Neuron (in vitro differentiated cells): ENCODE data around the gene FTH1.
"Not testable (repeated sequence)": the region's sequence is repeated elsewhere in the genome, so short reads cannot be mapped to it uniquely, and the experiment has no call there.

Source experiments
- H2AFZ ChIP-seq: one replicate; pipeline ENCODE4 v1.6.1; 2013; ENCODE audit warnings: low read depth, mild to moderate bottlenecking, inconsistent platforms, low read length, moderate library complexity
- H3K27me3 ChIP-seq: one replicate; pipeline ENCODE4 v1.6.1; 2013; ENCODE audit warnings: low read length; ENCODE audit not compliant: insufficient read depth
- H3K36me3 ChIP-seq: one replicate; pipeline ENCODE4 v1.6.1; 2013; ENCODE audit warnings: low read length; ENCODE audit not compliant: insufficient read depth
- H3K4me1 ChIP-seq: one replicate; pipeline ENCODE4 v1.6.1; 2013; ENCODE audit warnings: low read length; ENCODE audit not compliant: insufficient read depth
- H3K4me3 ChIP-seq: 2 replicates; pipeline ENCODE4 v1.5.1; 2013; ENCODE audit warnings: mild to moderate bottlenecking, low read length, moderate library complexity
- H3K9me3 ChIP-seq: one replicate; pipeline ENCODE4 v1.6.1; 2013; ENCODE audit warnings: low read length

FTH1 gene

GRCh38 chr11:61967116-61967923 lies at the start of gene FTH1:
FTH1 (minus strand) TSS chr11:61967634; CDS start chr11:61967425, 209 bp downstream.
- Histone ChIP-seq H3K36me3 (peaks cover 26% of the 10 kb centered on the region), H2AFZ (peak within 1 kb of the TSS; percentile 80), H3K4me3 (peak within 1 kb of the TSS; percentile 86), H3K27me3 (no peaks in the 10 kb centered on the region), H3K4me1 (peaks cover 25% of the 10 kb centered on the region), H3K9me3 (no peaks in the 10 kb centered on the region)

- Histone ChIP-seq H3K27me3 (no peaks in the 10 kb centered on the region), H3K4me1 (peaks cover 8% of the 10 kb centered on the region), H3K9me3 (no peaks in the 10 kb centered on the region), H2AFZ (no peak overlapping the region), H3K36me3 (no peaks in the 10 kb centered on the region), H3K4me3 (no peak overlapping the region)
Observed at GRCh38 chr11:62015615-62016014, 48.2 kb upstream of the FTH1 start.

GRCh38 chr11:62013537-62014476 lies 46.4 kb upstream of the FTH1 start:
- H3K4me3 ChIP-seq, result no peak overlapping the region
- H3K27me3 ChIP-seq, result no peaks in the 10 kb centered on the region
- H3K4me1 ChIP-seq, result peaks cover 8% of the 10 kb centered on the region
- H2AFZ ChIP-seq, result no peak overlapping the region
- no peaks in the 10 kb centered on the region for H3K9me3 ChIP-seq
- no peaks in the 10 kb centered on the region for H3K36me3 ChIP-seq

GRCh38 chr11:62012832-62013461 lies 45.5 kb upstream of the FTH1 start:
- no peak overlapping the region for H3K4me3 ChIP-seq
- H3K27me3 ChIP-seq, result no peaks in the 10 kb centered on the region
- H3K4me1 ChIP-seq, result peaks cover 8% of the 10 kb centered on the region
- H2AFZ ChIP-seq, result no peak overlapping the region
- no peaks in the 10 kb centered on the region for H3K9me3 ChIP-seq
- H3K36me3 ChIP-seq, result no peaks in the 10 kb centered on the region

- H3K4me3 ChIP-seq, result no peak overlapping the region
- no peak overlapping the region for H2AFZ ChIP-seq
- H3K9me3 ChIP-seq, result no peaks in the 10 kb centered on the region
- H3K36me3 ChIP-seq, result no peaks in the 10 kb centered on the region
- peaks cover 5% of the 10 kb centered on the region for H3K4me1 ChIP-seq
- H3K27me3 ChIP-seq, result no peaks in the 10 kb centered on the region
Observed at GRCh38 chr11:62012451-62012831, 45.0 kb upstream of the FTH1 start.

- Histone ChIP-seq H3K36me3 (no peaks in the 10 kb centered on the region), H3K4me1 (no peaks in the 10 kb centered on the region), H3K9me3 (no peaks in the 10 kb centered on the region), H3K4me3 (no peak overlapping the region), H3K27me3 (no peaks in the 10 kb centered on the region), H2AFZ (no peak overlapping the region)
Observed at GRCh38 chr11:62011881-62012280, 44.4 kb upstream of the FTH1 start.

- Histone ChIP-seq H3K4me3 (no peak overlapping the region), H3K36me3 (no peaks in the 10 kb centered on the region), H3K9me3 (no peaks in the 10 kb centered on the region), H3K27me3 (no peaks in the 10 kb centered on the region), H2AFZ (no peak overlapping the region), H3K4me1 (no peaks in the 10 kb centered on the region)
Observed at GRCh38 chr11:62010935-62011528, 43.6 kb upstream of the FTH1 start.

- H3K9me3 ChIP-seq, result no peaks in the 10 kb centered on the region
- no peaks in the 10 kb centered on the region for H3K36me3 ChIP-seq
- H2AFZ ChIP-seq, result no peak overlapping the region
- H3K4me3 ChIP-seq, result no peak overlapping the region
- no peaks in the 10 kb centered on the region for H3K27me3 ChIP-seq
- H3K4me1 ChIP-seq, result no peaks in the 10 kb centered on the region
Observed at GRCh38 chr11:62008193-62008592, 40.8 kb upstream of the FTH1 start.

- H3K27me3 ChIP-seq, result no peaks in the 10 kb centered on the region
- H3K9me3 ChIP-seq, result peaks cover 5% of the 10 kb centered on the region
- H3K36me3 ChIP-seq, result no peaks in the 10 kb centered on the region
- H3K4me3 ChIP-seq, result no peak overlapping the region
- no peaks in the 10 kb centered on the region for H3K4me1 ChIP-seq
- no peak overlapping the region for H2AFZ ChIP-seq
Observed at GRCh38 chr11:62004473-62004872, 37.0 kb upstream of the FTH1 start.

GRCh38 chr11:62002283-62002682 lies 34.8 kb upstream of the FTH1 start:
- H2AFZ ChIP-seq, result not testable (repeated sequence)

GRCh38 chr11:62001450-62002191 lies 34.2 kb upstream of the FTH1 start:
- Histone ChIP-seq H3K27me3 (no peaks in the 10 kb centered on the region), H3K4me3 (no peak overlapping the region), H3K4me1 (no peaks in the 10 kb centered on the region), H2AFZ (no peak overlapping the region), H3K9me3 (peaks cover 5% of the 10 kb centered on the region), H3K36me3 (no peaks in the 10 kb centered on the region)

More at GRCh38 chr11:62002283-62002682, 34.8 kb upstream of the FTH1 start:
- not testable (repeated sequence) for H3K36me3 ChIP-seq, H3K4me3 ChIP-seq, H3K27me3 ChIP-seq, H3K4me1 ChIP-seq, H3K9me3 ChIP-seq
